OCI-LY3 (cell line): Measurements from ENCODE around the gene NOVA1.

ENCODE experiments used
- EZH2phosphoT487 ChIP-seq: fragments of 200-600 bp; shearing (Covaris generic); IDR thresholded peaks from 2 replicates; pipeline ENCODE4 v1.6.1; 2018; ENCODE audit warnings: antibody characterized with exemption, mixed run types, low read depth
- TF ChIP-seq, protein P1 (sequence below): fragments of 200-600, 300-600 bp; sonication (generic); IDR thresholded peaks from 2 replicates; pipeline ENCODE4 v1.5.1; 2014; ENCODE audit warnings: antibody characterized with exemption, low read length, low read depth

- TF ChIP-seq, protein P1, sequence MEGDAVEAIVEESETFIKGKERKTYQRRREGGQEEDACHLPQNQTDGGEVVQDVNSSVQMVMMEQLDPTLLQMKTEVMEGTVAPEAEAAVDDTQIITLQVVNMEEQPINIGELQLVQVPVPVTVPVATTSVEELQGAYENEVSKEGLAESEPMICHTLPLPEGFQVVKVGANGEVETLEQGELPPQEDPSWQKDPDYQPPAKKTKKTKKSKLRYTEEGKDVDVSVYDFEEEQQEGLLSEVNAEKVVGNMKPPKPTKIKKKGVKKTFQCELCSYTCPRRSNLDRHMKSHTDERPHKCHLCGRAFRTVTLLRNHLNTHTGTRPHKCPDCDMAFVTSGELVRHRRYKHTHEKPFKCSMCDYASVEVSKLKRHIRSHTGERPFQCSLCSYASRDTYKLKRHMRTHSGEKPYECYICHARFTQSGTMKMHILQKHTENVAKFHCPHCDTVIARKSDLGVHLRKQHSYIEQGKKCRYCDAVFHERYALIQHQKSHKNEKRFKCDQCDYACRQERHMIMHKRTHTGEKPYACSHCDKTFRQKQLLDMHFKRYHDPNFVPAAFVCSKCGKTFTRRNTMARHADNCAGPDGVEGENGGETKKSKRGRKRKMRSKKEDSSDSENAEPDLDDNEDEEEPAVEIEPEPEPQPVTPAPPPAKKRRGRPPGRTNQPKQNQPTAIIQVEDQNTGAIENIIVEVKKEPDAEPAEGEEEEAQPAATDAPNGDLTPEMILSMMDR, result no peak
- TF ChIP-seq EZH2phosphoT487, result no peak
Observed at GRCh38 chr14:26500028-26500427, 97.8 kb downstream of the NOVA1 start.
